Activated CD4-positive, alpha-beta T cell treated with anti-CD3 and anti-CD28 coated beads, Interleukin-2, Interleukin-4, amounts not matched to agents 100 ng/mL and 50 ng/mL, durations not matched to agents 16 hours and 8 hours (primary cell): ENCODE data around the gene ZBTB20.
A peak's percentile ranks its signal among the peaks of the same experiment; 100 is the strongest.

Source experiments
- DNase-seq: peaks from one replicate; pipeline ENCODE4 v3.0.0-alpha.2; 2020; ENCODE audit warnings: low spot score

The ZBTB20 gene

GRCh38 chr3:115019900-115020299 is 127.2 kb downstream of the ZBTB20 start:
- DNase-seq = no peak

- no peak for DNase-seq
Observed at GRCh38 chr3:115018694-115019093, 128.4 kb downstream of the ZBTB20 start.

- no peak for DNase-seq
Observed at GRCh38 chr3:115007966-115008365, 139.1 kb downstream of the ZBTB20 start.

- no peak for DNase-seq
Observed at GRCh38 chr3:115004201-115005140, 142.6 kb downstream of the ZBTB20 start.

GRCh38 chr3:114998971-114999579 is 148.0 kb downstream of the ZBTB20 start:
- no peak for DNase-seq

- DNase-seq = no peak
Observed at GRCh38 chr3:114994554-114995341, 152.3 kb downstream of the ZBTB20 start.

GRCh38 chr3:114985776-114986175 is 161.3 kb downstream of the ZBTB20 start:
- DNase-seq = no peak

GRCh38 chr3:114983248-114983647 is 163.8 kb downstream of the ZBTB20 start:
- DNase-seq = no peak

GRCh38 chr3:114974387-114974786 is 172.7 kb downstream of the ZBTB20 start:
- peak; percentile 11 for DNase-seq

- DNase-seq = no peak
Observed at GRCh38 chr3:114973536-114973935, 173.6 kb downstream of the ZBTB20 start.

GRCh38 chr3:114967168-114967567 is 179.9 kb downstream of the ZBTB20 start:
- DNase-seq = no peak

GRCh38 chr3:114962189-114962588 is 184.9 kb downstream of the ZBTB20 start:
- DNase-seq = no peak

- DNase-seq = no peak
Observed at GRCh38 chr3:114958930-114959329, 188.2 kb downstream of the ZBTB20 start.

GRCh38 chr3:114953800-114954199 is 193.3 kb downstream of the ZBTB20 start:
- DNase-seq = no peak

GRCh38 chr3:114953215-114953799 is 193.8 kb downstream of the ZBTB20 start:
- DNase-seq = no peak

GRCh38 chr3:114942773-114943172 is 204.3 kb downstream of the ZBTB20 start:
- DNase-seq = no peak

GRCh38 chr3:114941626-114942309 is 205.3 kb downstream of the ZBTB20 start:
- DNase-seq = no peak

GRCh38 chr3:114939920-114940319 is 207.2 kb downstream of the ZBTB20 start:
- DNase-seq = no peak

GRCh38 chr3:114933407-114933806 is 213.7 kb downstream of the ZBTB20 start:
- no peak for DNase-seq

GRCh38 chr3:114929971-114930732 is 216.9 kb downstream of the ZBTB20 start:
- no peak for DNase-seq
